Transverse colon (tissue), 4 donors: ENCODE results near the gene PCSK5. TPM values are rescaled to one million over a fixed set of nuclear protein-coding genes. Genes with fewer than 3 reads are reported as not detected.

Experiments used
- DNase-seq: peaks from one replicate; pipeline ENCODE4 v3.0.0-alpha.2; 2019
- H3K27ac ChIP-seq, 4 donors: fragments of 200-600 bp; sonication (generic); 2 replicates each; pipeline ENCODE4 v1.5.1; 2016 to 2018; ENCODE audit warnings: inconsistent platforms in 4 of 4
- H3K27me3 ChIP-seq: fragments of 200-600 bp; sonication (generic); 2 replicates; pipeline ENCODE4 v1.5.1; 2017; ENCODE audit warnings: inconsistent platforms
- H3K36me3 ChIP-seq, 4 donors: fragments of 200-600 bp; sonication (generic); 2 replicates each; pipeline ENCODE4 v1.5.1; 2017 to 2019; ENCODE audit warnings: inconsistent platforms in 4 of 4
- H3K4me1 ChIP-seq, 4 donors: fragments of 200-600 bp; sonication (generic); 2 replicates each; pipeline ENCODE4 v1.5.1; 2017 to 2020; ENCODE audit warnings: inconsistent platforms in 4 of 4
- H3K4me3 ChIP-seq, 4 donors: fragments of 200-600 bp; sonication (generic); 1 replicate in 1 of 4; 2 replicates in 3 of 4; pipeline versions ENCODE4 v1.5.1 to v1.6.1; 2017 to 2019; ENCODE audit warnings: inconsistent platforms in 4 of 4
- H3K9me3 ChIP-seq, 2 donors: fragments of 200-600 bp; sonication (generic); 2 replicates each; pipeline ENCODE4 v1.5.1; 2017 to 2019; ENCODE audit warnings: inconsistent platforms in 2 of 2
- EP300 ChIP-seq: sonication (generic); formaldehyde crosslinking; IDR thresholded peaks from one replicate; pipeline ENCODE4 v1.6.1; 2017; ENCODE audit warnings: antibody characterized with exemption, low read depth
- POLR2A ChIP-seq: fragments of 450-650 bp; IDR thresholded peaks from one replicate; pipeline ENCODE4 v1.6.1; 2016; ENCODE audit warnings: antibody characterized with exemption, mild to moderate bottlenecking, moderate library complexity
- POLR2AphosphoS5 ChIP-seq, 3 donors: sonication (generic); formaldehyde crosslinking; IDR thresholded peaks; one replicate each; pipeline ENCODE4 v1.6.1; 2016; ENCODE audit warnings: antibody characterized with exemption in 3 of 3
- WGBS, 2 donors: methylation state at CpG; one replicate each; pipeline ENCODE4 v1.1.5; 2018; ENCODE audit warnings: low coverage in 1 of 2; 5-methylcytosine and 5-hydroxymethylcytosine counted together
- in situ Hi-C, 4 donors: fragments of 200-750 bp; cut with MboI; loops; one replicate each; pipeline versions ENCODE4 v1.15.0 to v1.15.1; 2017; ENCODE audit warnings: low sequenced_read_pairs in 3 of 4, low pct_ligation_motif_present in 1 of 4, low pct_unique_long_range_greater_than_20kb in 1 of 4
- intact Hi-C: fragments of 100-400 bp; cut with DNase I; formaldehyde crosslinking; loops from one replicate; pipeline ENCODE4 v1.15.1; 2023; ENCODE audit warnings: low total_unique reads
- total RNA-seq, 4 donors: library from RNA; depleted of rRNA; stranded (reverse); fragments of >200 nt; gene quantifications; one replicate each; pipeline ENCODE4 v1.1.0, GENCODE V29; 2016
- TF ChIP-seq, protein P1 (sequence below), 5 experiments: fragments of 200-600 bp in 3 of 5; fragments of 450-650 bp in 2 of 5; sonication (generic) in 3 of 5; IDR thresholded peaks; 1 replicate in 2 of 5; 2 replicates in 3 of 5; pipeline ENCODE4 v1.5.1; 2016 to 2017; ENCODE audit warnings: antibody characterized with exemption in 5 of 5, inconsistent platforms in 3 of 5, mild to moderate bottlenecking in 2 of 5, moderate library complexity in 1 of 5

The PCSK5 gene
- total RNA-seq, 4 donors from 2014 or later, result 110 to 248 (median 127) TPM

- peak overlapping the region; percentile 83 to 93 (median 90) for H3K4me3 ChIP-seq
- no peaks in the 10 kb centered on the region for H3K36me3 ChIP-seq
- no peaks in the 10 kb centered on the region for H3K27me3 ChIP-seq
- 0 to 3% methylated on average over 14 to 32 of the region's 32 CpGs for WGBS, 2 donors
- peaks cover 3 to 45% (median 21%) of the 10 kb centered on the region in 4 donors for H3K4me1 ChIP-seq
- intact Hi-C loops (no loop called here), in situ Hi-C loops (loop anchor here in 3 of 4 donors (25.0 kb wide), 2 partner anchors 396 to 421 kb away; no protein-coding TSS in a partner anchor)
- peak overlapping the region; percentile 92 to 97 (median 95) for H3K27ac ChIP-seq
- peak; percentile 22 for DNase-seq
- no peaks in the 10 kb centered on the region for H3K9me3 ChIP-seq
- TF ChIP-seq POLR2AphosphoS5 (IDR thresholded peaks at IDR 0.05) (no peak), POLR2A (no peak), EP300 (no peak)
- TF ChIP-seq, protein P1, sequence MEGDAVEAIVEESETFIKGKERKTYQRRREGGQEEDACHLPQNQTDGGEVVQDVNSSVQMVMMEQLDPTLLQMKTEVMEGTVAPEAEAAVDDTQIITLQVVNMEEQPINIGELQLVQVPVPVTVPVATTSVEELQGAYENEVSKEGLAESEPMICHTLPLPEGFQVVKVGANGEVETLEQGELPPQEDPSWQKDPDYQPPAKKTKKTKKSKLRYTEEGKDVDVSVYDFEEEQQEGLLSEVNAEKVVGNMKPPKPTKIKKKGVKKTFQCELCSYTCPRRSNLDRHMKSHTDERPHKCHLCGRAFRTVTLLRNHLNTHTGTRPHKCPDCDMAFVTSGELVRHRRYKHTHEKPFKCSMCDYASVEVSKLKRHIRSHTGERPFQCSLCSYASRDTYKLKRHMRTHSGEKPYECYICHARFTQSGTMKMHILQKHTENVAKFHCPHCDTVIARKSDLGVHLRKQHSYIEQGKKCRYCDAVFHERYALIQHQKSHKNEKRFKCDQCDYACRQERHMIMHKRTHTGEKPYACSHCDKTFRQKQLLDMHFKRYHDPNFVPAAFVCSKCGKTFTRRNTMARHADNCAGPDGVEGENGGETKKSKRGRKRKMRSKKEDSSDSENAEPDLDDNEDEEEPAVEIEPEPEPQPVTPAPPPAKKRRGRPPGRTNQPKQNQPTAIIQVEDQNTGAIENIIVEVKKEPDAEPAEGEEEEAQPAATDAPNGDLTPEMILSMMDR (IDR thresholded peaks at IDR 0.05), result no peak
Observed at GRCh38 chr9:75891771-75892215, 1.3 kb downstream of the PCSK5 start.

DNA sequence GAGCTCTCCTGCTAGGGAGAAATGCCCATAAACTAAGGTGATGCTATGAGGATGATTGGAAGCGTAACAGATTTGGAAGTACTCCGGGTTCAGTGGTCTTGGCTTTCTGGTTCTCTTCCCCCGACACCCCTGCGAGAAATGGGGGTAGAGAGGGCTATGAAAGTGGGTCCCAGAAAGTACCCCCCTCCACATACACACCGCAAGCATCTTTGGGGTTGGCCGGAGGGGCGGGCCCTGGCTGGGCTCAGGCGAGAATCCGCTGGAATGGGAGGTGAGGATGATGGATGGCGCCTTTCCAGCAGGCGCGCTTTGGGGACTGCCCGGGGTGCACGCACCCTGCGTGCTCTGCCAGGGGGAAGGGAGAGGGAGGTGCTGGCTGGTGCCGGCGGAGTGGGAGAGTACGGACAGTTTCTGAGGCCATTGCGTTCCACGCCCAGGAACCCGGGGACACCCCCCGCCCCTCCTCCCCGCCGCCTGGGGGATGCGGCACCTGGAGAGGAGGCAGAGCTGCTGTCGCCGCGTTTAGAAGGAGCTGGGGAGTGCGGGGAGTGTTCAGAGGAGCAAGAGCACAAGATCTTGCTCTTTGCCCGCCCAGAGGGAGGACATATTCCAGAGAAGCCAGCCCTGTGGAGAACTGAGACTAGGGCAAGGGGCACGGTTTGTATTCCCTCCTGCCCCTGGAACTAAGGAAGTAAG lies 1.9 kb downstream of the PCSK5 start:
- Histone ChIP-seq H3K4me3 (peak overlapping the region; percentile 83 to 93 (median 90)), H3K36me3 (no peaks in the 10 kb centered on the region), H3K4me1 (peaks cover 3 to 45% (median 21%) of the 10 kb centered on the region in 4 donors), H3K27ac (peak overlapping the region; percentile 92 to 97 (median 95)), H3K27me3 (no peaks in the 10 kb centered on the region), H3K9me3 (no peaks in the 10 kb centered on the region)
- whole genome bisulfite sequencing, 2 donors, result 1 to 17% methylated on average over 5 to 23 of the region's 31 CpGs
- DNase-seq, result peak; percentile 70
- in situ Hi-C loops (loop anchor here in 3 of 4 donors (25.0 kb wide), 2 partner anchors 395 to 420 kb away; no protein-coding TSS in a partner anchor), intact Hi-C loops (no loop called here)
- no peak for TF ChIP-seq EP300
- no peak for TF ChIP-seq POLR2A
- TF ChIP-seq, protein P1 (IDR thresholded peaks at IDR 0.05), result no peak
- peak; percentile 2 to 41 (median 35) for TF ChIP-seq POLR2AphosphoS5 (IDR thresholded peaks at IDR 0.05)

DNA sequence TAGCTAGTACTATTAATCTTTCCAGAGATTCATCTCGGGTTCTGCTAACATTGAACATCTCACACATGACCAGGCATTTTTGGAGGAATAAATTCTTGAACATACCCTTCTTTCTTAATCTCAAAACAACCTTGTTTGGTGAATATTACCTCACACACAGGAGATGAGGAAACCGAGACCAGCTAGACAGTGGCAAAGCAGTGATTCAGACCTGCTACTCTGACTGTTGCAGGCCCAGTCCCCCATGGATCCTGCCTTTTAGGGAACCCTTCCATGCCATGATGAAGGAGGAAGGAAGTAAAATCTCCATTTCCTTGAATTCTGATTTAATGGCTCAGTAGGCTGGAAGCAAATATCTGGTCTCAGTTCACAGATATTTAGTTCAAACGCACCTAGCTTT lies 2.6 kb downstream of the PCSK5 start:
- no peaks in the 10 kb centered on the region for H3K36me3 ChIP-seq
- no peaks in the 10 kb centered on the region for H3K27me3 ChIP-seq
- 42 to 65% methylated on average over 2 to 3 of the region's 3 CpGs for WGBS, 2 donors
- H3K4me1 ChIP-seq, result peaks cover 3 to 45% (median 21%) of the 10 kb centered on the region in 4 donors
- intact Hi-C loops, result no loop called here
- in situ Hi-C loops, result loop anchor here in 3 of 4 donors (25.0 kb wide), 2 partner anchors 394 to 419 kb away; no protein-coding TSS in a partner anchor
- DNase-seq, result no peak
- peak overlapping the region in 3 of 4 donors; percentile 83 to 93 (median 91) for H3K4me3 ChIP-seq
- no peaks in the 10 kb centered on the region for H3K9me3 ChIP-seq
- TF ChIP-seq, protein P1 (IDR thresholded peaks at IDR 0.05), result no peak
- TF ChIP-seq POLR2AphosphoS5 (IDR thresholded peaks at IDR 0.05), result no peak
- peak overlapping the region; percentile 92 to 97 (median 95) for H3K27ac ChIP-seq

DNA sequence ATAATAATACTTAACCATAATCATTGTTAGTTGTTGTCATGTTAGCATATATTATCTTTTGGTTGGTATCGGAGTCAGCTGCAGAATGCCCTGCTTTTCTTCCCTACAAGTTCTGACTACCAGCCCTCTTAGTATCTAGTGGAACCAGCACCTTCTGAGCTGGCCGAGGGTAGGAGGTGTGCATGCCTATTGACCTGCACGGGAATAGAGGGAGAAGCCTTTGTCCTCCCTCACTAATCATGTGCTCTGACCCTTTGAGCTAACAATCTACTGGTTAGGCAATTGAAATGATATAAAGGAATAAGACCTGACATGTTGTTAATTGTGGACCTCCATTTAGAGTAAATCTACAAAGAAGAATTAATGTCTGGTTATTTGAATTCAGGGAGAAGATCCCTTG lies 4.1 kb downstream of the PCSK5 start:
- 80 to 84% methylated on average over 3 of the region's 3 CpGs for WGBS, 2 donors
- intact Hi-C loops, result no loop called here
- Histone ChIP-seq H3K36me3 (no peaks in the 10 kb centered on the region), H3K9me3 (no peaks in the 10 kb centered on the region), H3K4me1 (peaks cover 3 to 36% (median 17%) of the 10 kb centered on the region in 4 donors), H3K27ac (no peak overlapping the region), H3K27me3 (no peaks in the 10 kb centered on the region), H3K4me3 (no peak overlapping the region)
- TF ChIP-seq POLR2A (no peak), POLR2AphosphoS5 (IDR thresholded peaks at IDR 0.05) (no peak), EP300 (no peak)
- TF ChIP-seq, protein P1 (IDR thresholded peaks at IDR 0.05), result no peak
- no peak for DNase-seq
- in situ Hi-C loops, result loop anchor here in 3 of 4 donors (25.0 kb wide), 2 partner anchors 393 to 418 kb away; no protein-coding TSS in a partner anchor
